Hypothalamus (tissue), 51 donors: Measurements from ENCODE around the gene CIDEC.
"Not testable (repeated sequence)": the region's sequence is repeated elsewhere in the genome, so short reads cannot be mapped to it uniquely, and the experiment has no call there.

Experiments
- DNase-seq, 51 donors: peaks; one replicate each; lab custom pipeline; 2025; lab: John Stamatoyannopoulos, UW

The CIDEC gene

DNA sequence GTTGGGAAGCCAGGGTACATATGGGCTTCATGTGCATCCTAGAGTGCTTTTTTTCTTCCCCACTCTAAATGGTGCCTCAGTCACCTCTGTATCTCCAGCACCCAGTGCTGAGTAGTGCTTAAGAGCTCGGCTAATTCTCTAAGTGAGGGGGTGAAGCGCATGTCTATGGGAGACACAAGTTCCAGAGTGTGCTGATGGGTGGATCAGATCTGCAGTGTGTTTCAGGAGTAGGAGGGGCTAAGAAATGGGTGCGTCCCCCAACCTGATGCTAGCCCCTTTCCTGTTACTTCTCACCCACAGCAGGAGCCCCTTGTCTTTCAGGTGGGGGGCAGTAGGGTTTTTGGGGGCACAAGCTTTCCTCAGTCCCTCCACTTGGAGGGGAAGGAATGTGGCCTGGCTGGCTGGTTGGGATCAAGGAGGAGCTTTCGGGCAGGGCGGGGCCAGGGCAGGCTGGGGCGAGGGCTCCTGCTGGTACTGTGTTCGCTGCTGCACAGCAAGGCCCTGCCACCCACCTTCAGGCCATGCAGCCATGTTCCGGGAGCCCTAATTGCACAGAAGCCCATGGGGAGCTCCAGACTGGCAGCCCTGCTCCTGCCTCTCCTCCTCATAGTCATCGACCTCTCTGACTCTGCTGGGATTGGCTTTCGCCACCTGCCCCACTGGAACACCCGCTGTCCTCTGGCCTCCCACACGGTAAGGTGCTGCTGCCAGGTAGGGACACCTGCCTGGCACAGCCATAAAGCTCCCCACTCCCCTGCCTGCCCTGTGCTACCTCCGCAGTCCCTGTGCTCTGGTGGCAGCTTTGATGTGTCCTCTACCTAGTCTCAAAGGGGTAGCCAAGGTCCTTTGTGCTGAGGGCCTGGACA is 22.6 kb upstream of the CIDEC start, which contains the start of gene IL17RE:
IL17RE (plus strand) TSS at position 477 of the 866 bp plus-strand sequence; CDS start at position 562, 85 bp downstream.
- peak in 1 of 51 donors; percentile 11 for DNase-seq

DNA sequence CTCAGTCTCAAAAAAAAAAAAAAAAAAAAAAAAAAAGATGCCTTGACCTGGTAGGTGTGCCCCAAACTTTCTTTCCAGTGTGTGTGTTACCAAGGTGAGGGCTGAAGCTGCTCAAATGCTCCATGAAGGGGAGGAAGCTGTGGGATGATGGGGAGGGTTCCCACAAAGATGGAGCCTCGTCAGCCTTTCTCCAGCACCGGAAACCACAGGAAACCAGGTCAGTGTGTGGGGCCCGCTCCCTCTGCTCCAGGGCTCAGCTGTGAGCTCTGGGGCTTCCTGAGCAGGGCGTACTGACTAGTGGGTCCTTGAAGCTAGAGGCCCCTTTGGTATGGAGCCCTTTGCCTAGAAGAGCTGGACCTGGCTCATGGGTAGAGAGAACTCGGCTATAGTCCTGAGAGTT is 21.9 kb upstream of the CIDEC start:
- DNase-seq: no peak

DNA sequence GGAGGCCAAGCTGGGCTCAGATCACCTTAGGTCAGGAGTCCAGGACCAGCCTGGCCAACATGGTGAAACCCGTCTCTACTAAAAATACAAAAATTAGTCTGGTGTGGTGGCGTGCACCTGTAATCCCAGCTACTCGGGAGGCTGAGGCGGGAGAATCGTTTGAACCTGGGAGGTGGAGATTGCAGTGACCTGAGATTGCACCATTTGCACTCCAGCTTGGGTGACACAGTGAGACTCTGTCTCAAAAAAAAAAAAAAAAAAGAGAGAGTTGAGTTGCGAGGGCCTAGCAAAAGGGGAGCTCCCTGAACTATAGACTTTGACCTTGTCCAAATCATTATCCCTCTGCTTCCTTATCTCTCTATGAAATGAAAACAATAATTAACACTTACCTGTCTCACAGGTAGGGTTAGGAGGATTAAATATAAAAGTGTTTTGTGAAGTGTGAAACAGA is 20.9 kb upstream of the CIDEC start:
- DNase-seq: not testable (repeated sequence)

DNA sequence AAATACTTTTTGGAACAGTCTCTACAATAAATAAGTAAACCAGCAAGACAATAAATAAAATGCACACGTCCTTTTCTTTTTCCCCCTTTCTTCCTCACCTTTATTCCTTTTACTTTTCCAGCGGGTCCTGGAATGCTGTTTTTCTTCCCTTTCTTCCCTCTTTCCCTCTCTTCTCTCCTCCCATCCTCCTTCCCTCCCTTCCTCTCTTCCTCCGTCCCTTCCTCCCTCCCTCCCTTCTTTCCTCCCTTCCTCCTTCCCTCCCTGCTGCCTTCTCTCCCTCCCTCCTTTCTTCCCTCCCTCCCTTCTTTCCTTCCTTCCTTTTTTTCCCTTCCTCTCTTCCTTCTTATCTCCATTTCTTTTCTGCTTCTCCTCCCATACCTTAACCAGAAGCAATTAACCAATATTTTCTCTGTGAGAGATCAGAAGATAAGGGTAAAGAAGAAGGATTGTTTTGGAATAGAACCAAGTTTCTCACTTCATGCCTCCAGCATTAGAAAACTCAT is 19.3 kb upstream of the CIDEC start:
- no peak for DNase-seq

DNA sequence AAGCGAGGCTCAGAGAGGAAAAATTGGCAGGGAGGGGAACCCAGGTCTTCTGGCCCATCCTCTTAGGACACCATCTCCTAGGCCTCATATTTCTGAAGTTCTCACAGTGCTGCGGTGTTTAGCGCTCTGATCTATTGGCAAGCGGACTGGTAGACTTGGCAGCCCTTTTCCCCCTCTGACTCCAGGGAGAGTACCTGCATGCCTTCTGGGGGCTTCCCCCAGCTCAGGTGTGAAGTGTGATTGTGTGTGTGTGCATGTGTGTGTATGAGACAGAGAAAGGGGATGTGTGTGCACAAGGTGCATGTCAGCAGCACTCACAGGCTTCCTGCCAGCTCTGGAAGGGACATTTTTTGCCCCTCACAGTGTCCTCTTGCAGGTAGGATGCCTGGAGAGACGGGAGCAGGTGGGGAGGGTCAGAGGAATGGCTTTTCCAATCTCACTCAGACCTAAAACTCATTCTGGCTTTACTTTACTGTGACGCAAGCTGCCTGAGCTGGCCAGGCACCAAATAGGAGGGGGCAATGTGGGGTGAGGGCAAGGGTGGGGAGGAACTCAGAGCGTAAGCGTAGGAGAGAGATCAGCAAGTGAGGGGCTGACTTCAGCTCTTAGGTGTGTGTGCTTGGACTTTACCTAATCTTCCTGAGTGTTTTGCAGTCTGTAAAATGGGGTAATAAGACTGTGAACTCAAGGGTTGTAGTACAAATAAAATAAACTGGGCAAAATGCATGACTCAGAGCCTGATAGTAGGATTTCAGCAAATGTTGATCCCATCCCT is 18.6 kb upstream of the CIDEC start:
- DNase-seq: no peak

DNA sequence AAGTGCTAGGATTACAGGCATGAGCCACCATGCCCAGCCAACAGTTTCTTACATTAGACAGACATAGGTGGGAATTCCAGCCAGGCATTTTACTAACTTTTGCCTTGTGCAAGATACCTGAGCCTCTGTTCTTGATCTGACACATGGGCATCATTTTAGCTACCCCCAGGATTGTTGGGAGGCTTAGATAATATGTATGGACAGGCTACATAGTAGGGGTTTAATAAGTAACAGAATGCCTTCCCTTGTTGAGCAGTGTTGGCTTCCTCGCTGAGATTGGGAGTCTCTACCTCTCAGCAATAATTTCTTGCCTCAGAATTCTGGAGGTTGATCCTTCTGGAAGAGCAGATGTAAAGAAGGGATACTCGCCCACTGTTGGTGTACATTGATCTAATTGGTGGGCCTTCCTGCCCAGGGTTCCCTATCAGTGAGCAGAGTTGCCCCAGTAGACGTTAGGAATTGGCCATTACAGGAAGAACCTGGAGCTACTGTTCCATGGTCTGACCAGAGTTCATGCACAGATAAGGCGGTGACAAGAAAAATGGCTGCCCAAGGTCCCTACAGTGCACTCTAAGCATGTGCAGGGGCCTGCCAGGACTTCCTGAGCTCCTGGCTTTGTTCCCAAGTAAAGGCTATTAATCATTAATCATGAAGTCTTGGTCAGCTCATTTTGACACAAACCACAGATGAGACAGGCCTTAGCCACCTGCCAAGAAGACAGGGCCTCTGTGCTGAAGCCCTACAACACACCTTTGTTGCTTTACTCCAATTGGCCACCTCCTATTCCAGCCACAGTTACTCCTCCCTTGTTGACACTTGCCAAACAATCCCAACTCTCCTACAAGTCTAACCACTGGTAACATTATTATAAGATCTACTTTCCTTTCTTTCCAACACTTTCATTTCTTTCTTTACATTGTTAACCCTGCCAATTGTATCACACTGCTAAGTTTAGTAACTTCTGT is 17.6 kb upstream of the CIDEC start:
- DNase-seq: no peak

DNA sequence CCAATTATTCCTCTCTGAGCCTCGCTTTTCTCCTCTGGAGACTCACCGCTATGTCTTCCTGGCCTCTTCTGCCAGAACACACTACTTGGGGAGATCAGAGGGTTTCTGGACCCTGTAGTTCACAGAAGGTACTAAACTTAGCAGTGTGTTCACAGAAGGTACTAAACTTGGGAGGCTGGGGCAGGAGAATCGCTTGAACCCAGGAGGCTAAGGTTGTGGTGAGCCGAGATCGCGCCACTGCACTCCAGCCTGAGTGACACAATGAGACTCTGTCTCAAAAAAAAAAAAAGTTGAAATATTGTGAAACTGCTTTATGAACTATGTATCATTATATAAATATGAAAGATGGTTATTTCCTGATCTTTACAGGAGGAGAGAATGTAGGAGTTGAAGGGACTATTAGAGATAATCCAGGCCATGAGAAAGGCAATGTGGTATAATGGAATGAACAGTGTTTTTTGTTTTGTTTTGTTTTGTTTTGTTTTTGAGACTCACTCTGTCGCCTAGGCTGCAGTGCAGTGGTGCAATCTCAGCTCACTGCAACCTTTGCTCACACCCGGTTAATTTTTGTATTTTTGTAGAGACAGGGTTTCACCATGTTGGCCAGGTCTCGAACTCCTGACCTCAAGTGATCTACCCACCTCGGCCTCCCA is 16.8 kb upstream of the CIDEC start:
- DNase-seq: not testable (repeated sequence)

DNA sequence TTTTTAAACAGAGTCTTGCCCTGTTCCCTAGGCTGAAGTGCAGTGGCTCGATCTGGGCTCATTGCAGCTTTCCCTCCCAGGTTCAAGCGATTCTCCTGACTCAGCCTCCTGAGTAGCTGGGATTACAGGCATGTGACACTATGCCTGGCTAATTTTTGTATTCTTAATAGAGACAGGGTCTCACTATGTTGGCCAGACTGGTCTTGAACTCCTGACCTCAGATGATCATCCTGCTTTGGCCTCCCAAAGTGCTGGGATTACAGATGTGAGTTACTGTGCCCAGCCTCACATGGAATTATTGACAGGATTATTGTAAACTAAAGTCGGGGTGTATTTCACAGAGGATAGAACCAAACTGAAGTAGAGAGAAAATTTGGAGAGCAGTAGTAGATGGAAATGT is 15.7 kb upstream of the CIDEC start:
- not testable (repeated sequence) for DNase-seq

DNA sequence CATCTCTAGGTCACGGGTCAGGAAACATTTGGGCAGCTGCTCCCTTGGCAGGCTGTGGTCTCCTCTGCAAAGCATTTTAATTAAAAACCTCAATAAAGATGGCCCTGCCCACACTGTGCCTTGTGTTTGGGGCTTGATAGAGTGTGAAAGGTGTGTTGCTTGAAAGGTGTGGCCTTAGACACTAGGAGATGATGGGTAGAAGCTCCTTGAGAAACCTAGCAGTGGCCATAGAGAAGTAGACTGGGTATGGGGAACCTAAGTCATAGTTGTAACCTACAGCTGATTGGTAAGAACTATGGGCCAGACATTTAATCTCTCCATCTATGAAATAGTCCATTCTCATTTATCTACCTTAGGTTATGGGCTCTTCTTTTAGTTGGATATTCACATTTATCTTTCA is 13.7 kb upstream of the CIDEC start:
- no peak for DNase-seq

DNA sequence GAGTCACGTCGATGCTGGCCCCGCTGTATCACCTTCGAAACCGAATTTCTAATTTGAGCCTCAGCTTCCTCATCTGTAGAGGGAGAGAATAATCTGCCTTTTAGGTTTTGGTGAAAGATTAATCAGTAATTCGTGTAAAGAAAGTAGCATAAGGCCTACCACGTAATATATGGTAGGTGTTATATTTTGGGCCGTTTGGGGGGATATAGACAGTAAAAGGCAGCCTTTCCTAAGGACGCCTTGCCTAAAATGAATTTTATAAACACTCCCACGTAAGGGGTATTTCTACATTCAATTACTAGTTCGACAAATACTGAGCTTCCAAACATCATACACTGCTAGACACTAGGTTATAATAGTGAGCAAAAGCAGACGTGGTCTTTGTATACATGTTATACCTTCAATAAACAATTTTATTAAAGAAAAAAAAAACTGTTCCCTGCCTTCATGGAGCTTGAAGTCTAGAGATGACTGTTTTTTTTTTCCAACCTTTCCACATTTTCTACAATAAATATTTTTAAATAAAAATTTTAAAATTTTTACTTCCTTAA is 11.1 kb upstream of the CIDEC start:
- no peak for DNase-seq

DNA sequence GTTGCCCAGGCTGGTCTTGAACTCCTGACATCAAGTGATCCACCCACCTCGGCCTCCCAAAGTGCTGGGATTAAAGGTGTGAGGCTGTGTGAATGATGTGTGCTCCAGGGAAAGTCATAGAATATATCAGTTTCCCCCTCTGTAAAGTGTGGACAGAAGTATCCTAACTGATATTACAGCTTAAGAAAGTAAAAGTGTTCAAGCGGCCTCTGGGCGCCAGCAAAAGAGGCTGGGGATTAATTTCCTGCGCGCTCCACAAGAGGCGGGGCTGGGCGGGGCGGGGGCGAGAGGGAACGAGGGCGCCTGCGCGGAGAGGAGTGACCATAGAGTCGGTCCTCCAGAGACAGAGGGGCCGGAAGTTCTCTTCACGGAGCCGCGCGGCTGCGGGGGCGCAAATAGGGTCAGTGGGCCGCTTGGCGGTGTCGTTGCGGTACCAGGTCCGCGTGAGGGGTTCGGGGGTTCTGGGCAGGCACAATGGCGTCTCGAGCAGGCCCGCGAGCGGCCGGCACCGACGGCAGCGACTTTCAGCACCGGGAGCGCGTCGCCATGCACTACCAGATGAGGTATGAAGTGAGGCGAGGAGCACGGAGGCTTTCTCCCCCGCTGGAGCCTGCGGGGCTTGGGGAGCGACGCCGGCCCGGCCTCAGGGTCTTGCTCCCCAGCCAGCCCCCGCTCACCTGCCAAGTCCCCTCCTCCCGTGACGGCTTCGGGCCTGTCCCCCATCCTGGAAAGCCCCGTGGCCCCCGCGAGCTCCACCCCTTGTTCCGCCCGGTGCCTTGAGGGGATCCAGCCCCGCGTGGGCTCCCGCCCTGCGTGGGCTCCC is 10.4 kb upstream of the CIDEC start, which contains the start of gene JAGN1:
JAGN1 (plus strand) TSS at position 362 of the 823 bp plus-strand sequence; CDS start at position 475, 113 bp downstream.
- DNase-seq: peak; percentile 49 to 93 (median 85)

DNA sequence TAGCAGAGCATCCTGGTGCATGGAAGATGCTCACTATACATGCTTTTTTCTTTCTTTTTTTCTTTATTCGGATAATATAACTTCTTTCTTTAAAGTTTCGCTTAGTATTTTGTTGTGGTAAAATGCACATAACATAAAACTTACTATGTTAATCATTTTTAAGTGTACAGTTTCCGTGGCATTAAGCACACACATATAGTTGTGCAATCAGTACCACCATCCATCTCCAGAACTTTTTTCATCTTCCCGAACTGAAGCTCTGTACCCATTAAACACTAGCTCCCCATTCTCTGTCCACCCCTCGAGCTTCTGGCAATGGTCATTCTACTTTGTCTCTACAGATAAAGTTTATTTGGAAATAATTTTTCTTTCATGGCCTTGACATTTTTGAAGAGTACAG is 9.4 kb upstream of the CIDEC start:
- DNase-seq: no peak

DNA sequence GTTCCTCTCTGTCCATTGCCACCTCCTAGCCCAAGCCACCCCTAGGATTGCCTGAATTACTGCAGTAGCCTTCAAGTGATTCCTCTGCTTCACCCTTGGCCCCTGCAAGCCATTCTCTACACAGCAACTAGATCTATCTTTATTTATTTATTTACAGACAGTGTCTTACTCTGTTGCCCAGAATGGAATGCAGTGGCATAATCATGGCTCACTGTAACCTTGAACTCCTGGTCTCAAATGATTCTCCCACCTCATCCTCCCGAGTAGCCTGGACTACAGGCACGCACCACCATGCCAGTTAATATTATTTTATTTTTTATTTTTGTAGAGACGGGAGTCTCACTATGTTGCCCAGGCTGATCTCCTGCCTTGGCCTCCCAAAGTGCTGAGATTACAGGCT is 8.5 kb upstream of the CIDEC start:
- DNase-seq: no peak

DNA sequence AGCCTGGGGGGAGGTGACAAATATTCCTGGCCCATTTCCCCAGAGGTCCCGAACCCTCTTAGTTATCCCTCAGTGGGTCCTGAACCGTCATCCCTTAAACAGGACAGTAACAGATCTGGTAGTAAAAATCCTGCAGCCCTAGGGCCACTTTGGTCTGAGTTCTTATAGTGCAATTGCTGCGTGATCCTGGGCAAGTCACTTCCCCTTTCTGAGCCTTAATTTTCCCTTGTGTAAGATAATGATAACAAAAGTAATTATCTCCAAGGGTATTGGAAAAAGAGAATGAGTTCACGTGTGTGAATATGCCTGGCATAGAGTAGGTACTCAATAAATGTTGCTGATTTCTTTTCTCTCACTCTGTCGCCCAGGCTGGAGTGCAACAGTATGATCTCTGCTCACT is 7.4 kb upstream of the CIDEC start:
- no peak for DNase-seq

DNA sequence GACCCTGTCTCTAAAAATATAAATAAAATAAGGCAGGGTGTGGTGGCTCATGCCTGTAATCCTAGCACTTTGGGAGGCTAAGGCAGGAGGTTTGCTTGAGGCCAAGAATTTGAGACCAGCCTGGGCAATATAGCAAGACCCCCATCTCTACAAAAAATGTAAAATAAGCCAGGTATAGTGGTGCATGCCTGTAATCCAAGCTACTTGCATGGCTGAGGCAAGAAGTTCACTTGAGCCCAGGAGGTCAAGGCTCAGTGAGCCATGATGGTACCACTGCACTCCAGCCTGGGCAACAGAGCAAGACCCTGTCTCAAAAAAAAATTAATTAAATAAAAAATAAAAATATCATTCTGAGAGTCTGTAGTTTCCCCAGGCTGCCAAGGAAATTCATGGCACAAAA is 6.3 kb upstream of the CIDEC start:
- no peak for DNase-seq

DNA sequence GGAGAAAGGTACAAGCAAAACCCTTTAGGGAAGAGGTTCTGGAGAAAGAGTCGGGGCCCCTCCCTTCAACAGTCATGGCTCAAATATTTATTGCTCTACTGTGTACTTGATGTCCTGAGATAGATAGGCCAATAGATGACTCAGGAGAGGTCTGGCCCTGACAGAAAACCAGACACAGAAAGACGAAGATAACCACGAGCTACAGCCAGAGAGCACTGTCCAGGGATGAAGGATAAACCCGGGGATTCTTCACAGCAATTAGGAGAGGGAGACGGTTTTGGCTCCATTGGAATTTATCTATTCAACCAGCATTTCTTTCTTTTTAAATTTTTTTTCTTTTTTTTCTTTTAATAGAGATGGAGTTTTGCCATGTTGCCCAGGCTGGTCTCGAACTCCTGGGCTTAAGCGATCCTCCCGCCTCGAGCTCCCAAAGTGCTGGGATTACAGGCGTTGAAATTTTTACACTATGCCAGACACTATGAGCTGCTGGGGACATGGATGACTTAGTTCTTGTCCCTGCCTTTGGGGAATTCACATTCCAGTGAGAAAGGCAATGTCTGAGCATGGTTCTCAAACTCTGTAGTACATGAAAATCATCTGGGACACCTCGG is 4.6 kb upstream of the CIDEC start:
- no peak for DNase-seq

DNA sequence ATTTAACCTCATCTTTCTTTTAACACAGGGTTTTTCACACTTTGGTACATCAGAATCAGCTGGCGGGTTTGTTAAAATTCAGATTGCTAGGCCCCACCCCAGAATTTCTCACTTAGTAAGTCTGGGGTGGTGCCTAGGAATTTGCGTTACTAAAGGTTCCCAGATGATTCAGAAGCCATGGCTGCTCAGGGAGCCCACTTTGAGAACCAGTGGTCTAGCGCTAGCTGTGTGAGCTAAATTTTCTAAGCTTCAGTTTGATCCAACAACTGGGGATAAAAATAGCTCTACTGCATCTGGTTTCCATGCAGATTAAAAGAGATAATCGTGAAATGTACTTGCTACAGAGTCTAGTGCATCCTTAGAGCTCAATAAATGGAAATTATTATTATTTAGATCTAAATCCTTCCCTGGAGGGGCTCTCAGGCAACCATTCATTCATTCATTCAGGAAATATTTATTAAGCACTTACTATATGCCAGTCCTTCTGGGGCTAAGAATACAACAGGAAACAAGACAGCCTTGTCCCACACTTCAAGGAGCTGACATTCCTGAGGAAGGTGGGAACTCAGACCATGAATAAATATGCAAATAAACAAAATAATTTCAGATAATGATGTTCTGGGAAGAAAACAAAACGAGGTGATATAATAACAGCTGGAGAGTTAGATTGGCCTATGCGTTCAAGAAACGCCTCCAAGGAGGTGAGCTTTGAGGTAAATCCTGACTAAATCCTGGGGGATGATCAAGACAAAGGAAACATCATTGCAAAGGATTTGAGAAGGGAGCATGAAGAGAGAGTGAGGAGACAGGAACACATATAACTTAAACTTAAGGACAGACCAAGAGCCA is 3.9 kb upstream of the CIDEC start:
- DNase-seq: no peak
